NCI-H526 (cell line): ENCODE measurements around the gene GRIA1.

ENCODE experiments used
- DNase-seq, 2 experiments: peaks; one replicate each; lab custom pipeline; 2025; lab: John Stamatoyannopoulos, UW

The GRIA1 gene

GRCh38 chr5:153490118-153491037 lies at the start of gene GRIA1:
Gene GRIA1 (plus strand): TSS chr5:153490670.
- no peak for DNase-seq

- no peak for DNase-seq
These were observed 44.4 kb upstream of the GRIA1 start for GRCh38 chr5:153445875-153446579.

DNA sequence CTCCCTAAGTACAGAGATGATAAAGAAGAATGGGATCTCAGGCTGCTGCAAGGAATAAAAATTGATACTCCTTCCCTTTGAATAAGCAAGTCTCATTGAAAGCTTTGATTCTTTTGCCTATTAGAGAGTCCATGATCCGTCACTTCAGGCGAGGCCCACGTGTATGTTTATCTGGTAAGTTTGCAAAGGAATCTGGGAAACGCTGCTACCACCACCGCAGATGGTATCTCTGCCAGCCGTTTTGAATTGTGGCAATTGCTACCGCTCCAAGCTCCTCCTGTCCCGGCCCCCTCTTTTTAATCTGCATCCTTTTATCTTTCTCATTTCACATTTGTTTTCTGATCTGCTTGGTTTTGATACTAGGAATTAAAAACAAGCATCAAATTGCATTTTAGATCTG lies 42.9 kb upstream of the GRIA1 start:
- no peak for DNase-seq

DNA sequence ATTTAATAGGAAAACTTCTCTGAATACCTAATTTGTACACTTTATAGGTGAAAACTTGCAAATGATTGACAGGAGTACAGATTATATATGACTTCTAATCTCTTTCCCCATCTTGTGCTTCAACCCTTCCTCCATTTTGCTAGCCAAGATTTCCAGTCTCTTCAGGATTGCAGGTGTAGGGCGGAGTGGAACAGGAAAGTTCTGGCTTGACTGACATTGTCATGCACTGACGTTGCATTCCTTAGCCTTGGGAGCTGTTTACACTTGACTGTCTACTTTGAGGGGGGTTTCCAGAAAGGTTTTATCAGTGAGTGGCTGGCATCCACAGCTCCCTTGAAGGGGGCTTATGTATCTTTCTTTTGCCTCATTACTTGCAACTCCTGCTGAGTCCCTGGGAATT lies 34.1 kb upstream of the GRIA1 start:
- DNase-seq, result no peak

DNA sequence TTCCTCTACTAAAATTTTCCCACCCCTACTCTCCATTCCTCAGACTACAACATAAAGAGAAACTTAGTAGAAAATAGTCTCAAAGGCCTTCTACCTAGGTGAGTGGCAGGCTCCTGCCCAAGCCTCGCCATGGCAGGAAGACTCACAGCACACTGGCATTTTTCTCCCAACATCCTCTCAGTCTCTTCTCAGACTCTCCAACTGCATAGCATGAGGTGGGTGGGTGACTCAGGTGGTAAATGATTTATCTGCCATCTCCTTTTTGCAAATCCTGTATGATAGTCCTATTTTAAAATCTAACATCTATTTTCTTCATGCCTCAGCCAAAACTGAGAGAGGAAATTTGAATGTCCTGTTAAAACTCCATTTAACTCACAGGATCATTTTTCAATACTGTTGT lies 33.5 kb upstream of the GRIA1 start:
- no peak for DNase-seq

- DNase-seq, result no peak
These were observed 32.2 kb upstream of the GRIA1 start for GRCh38 chr5:153458268-153458667.

GRCh38 chr5:153459051-153459743 lies 31.3 kb upstream of the GRIA1 start:
- DNase-seq, result no peak

DNA sequence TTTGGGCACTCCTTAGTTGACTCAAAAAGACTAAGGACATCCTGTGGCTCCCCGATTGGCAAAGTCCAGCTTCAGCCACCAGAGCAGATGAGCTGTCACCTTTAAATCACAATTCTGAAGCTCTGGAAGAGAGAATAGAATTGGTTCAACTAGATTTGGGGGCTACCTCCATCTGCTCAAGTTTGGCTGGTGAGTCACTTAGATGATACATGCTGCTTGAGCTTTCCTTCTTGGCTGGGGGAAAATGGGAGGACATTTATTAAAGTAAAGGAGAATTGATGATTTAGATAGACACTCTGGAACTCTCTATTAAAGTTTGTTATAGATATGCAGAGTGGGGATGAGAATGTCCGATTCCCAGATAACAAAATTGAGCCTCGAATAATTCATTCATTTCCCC lies 30.0 kb upstream of the GRIA1 start:
- no peak for DNase-seq

DNA sequence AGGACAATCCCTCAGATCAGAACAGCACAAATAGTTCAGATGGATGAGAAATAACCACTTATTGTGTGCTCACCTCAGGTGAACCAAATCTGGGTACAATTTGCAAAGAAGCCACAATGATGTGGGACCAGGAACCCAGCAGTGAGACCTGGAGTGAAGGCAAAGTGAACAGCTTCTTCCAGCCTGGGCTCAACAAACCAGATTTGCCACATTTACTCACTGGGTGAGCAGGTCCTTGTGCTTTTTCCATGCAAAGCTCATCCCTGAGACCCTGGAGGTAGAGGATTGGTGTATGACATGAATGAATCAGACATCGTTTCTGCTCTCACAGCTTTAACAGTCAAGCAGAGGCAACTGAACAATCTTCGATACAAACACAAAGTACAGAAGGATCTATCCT lies 29.1 kb upstream of the GRIA1 start:
- no peak for DNase-seq

DNA sequence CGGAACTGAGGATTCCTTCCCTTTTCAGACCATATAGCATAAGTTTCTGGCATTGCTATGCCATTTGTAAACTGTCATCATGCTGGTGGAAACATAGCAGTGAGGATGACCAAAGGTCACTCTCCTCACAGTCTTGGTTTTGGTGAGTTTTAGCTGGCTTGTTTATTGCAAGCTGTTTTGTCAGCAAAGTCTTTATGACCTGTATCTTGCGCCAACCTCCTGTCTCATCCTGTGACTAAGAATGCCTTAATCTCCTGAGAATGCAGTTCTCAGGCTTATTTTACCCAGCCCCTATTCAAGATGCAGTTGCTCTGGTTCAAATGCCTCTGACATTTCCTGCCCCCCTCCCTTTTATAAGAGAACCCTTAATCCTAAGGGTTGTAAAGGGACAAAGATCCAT lies 26.7 kb upstream of the GRIA1 start:
- no peak for DNase-seq

DNA sequence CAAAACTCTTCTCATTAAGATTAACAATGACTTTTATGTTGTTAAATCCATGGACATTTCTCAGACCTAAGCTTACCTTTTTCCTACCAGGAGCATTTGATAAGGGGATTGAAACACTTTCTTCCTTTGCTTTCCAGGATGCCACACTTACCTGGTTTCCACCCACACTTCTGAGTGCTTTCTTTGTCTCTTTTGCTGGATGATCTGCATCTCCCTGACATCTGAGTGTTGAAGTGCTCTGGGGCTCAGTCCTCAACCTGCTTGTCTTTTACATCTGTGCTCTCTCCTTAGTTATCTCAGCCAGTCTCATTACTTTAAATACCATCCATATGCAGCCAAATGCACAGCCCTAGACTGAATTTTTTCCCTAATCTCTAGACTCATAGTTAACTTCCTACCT lies 22.9 kb upstream of the GRIA1 start:
- no peak for DNase-seq

DNA sequence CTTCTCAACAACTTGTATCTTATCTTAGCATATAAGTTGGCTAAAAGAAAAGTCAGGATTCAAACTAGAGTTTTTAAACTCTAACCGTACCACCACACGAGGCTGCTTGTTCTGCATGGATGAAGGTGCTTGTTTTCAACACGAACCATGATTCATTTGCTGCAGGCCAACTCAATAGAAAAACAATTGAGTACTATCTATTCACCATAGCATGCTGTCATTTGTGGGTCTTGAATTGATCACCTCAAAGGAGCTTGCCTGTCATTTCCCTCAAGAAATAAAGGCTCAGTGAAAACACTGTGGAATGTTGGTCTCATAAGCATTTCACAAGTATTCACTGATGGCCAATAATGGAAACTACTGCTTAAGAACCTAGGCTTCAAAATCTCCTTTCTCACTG lies 21.0 kb upstream of the GRIA1 start:
- DNase-seq, result no peak

GRCh38 chr5:153470736-153471135 lies 19.7 kb upstream of the GRIA1 start:
- DNase-seq, result no peak

DNA sequence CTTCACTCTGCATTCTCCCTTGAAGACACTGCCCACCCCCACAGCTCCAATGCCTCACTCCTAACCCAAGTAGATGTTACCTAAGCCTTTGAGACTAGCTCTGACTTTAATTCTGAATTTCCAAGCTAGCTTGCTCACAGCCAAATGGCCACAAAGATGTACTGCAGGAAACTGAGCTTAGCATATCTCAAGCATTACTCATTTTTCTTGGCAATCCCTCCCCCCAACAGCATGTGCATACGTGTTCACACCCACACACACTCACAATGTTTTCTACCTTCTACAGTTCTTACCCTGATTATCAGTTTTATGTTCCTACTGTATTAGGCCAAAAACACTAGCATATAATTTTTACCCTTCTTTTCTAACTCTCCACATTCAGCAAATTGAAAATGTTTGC lies 13.7 kb upstream of the GRIA1 start:
- no peak for DNase-seq

GRCh38 chr5:153480401-153480800 lies 10.1 kb upstream of the GRIA1 start:
- no peak for DNase-seq

DNA sequence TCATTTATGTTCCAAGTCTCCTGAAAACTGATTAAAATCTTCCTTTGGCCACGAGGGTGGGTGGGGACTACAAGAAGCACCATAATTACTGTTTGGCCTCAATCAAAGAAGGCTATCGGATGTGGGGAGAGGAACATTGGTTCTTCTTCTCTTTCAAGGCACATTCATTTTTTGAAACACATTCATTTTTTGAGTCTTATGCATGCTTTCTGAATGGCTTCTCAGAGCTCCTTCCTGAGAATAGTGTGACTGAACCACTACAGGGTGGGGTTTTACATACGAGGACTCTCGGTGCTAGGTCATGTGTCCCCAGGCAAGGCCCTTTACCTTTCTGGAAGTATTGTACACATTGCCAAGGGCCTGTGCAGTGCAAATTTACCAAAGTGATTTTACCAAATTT lies 7.0 kb upstream of the GRIA1 start:
- no peak for DNase-seq

GRCh38 chr5:153485641-153486040 lies 4.8 kb upstream of the GRIA1 start:
- no peak for DNase-seq

- DNase-seq, result no peak
These were observed 3.7 kb upstream of the GRIA1 start for GRCh38 chr5:153486771-153487170.

DNA sequence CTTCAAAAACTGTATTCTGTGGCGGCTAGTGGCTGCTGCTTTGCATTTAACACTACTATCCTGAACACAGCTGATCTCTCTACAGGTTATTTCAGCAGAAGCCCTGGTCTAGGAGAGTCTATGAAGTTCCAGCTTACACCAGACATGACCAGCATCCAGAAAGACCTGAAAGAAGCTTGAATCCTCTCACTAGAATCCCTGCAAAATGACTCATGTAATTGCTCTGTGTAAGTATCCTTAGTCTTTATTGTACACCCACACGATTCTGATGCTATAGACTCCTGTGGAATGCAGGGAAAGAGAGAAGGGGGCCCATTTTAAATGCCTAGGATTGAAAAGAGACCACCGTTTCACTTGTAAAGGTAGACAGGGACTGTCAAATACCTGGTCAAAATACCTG lies 859 bp upstream of the GRIA1 start:
- no peak for DNase-seq

DNA sequence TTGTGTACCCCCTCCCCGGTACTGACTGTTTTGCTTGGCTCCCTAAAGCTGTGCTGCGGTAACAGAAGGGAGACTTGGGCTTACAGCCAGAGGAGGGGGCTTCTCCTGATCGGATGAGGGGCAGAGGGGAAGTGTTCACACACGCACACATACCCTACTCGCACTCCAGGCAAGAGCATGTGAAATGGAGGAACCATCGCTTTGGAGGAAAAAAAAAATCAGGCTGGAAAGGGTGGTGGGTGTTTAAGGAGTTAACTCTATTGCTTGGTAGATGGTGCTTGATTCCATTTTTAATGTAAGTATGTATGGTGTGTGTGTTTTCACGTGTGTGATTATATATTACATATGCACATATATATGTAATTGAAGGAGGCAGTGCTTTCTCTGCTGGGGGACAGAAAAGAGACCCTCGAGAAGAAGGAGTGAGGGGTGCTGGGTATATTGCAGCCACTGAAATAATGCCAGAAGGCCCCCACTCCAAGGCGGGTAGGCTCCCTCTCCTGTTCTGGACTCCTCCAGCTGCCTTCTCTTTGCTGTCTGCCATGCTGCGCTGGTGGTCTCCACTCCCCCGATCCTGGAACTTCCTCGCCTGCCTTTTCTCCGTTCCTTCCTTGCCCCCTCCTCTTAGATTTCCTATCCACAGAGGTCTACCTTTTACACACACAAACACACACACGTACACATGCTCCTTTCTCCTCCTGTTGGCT lies 721 bp downstream of the GRIA1 start:
- DNase-seq, result no peak

DNA sequence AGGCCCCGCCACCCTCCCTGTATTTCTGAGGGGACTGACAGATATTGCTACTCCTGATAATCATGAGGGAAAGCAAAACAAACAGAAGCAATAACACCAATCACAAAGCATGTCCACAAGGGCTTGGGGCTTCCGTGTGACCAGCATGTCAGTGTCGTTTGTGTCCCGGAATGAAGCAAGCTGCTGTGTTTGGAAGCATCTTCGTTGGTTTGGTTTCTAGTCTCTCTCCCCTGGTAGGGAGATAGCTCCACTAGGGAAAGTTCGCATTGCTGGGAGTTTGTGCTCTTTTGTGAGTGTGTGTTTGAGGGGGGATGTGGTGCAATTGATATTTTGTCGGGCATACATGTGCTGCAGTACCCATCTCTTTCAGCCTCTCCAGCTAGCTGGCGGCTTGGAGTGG lies 1.4 kb downstream of the GRIA1 start:
- no peak for DNase-seq

- DNase-seq, result peak in 1 of 2 experiments; percentile 16
These were observed 6.4 kb downstream of the GRIA1 start for GRCh38 chr5:153496835-153497234.
